GM13976 (cell line): ENCODE results near the gene COPS3.

Source experiments
- DNase-seq: peaks from one replicate; pipeline ENCODE4 v3.0.0; 2012; ENCODE audit warnings: low spot score
- CTCF ChIP-seq: IDR thresholded peaks from 2 replicates; pipeline ENCODE4 v1.5.1; 2012; ENCODE audit warnings: borderline replicate concordance, mild to moderate bottlenecking; ENCODE audit not compliant: insufficient read depth; ENCODE audit errors: extremely low read depth, missing control alignments, control extremely low read depth
- in situ Hi-C: fragments of 300-500 bp; cut with MboI; formaldehyde crosslinking; loops from one replicate; pipeline ENCODE4 v1.12.0; 2022; ENCODE audit warnings: low sequenced_read_pairs, mixed read lengths, inconsistent platforms; ENCODE audit not compliant: unreplicated experiment

Gene COPS3

GRCh38 chr17:17322516-17323510 lies 41.8 kb upstream of the COPS3 start:
- no peak for TF ChIP-seq CTCF
- in situ Hi-C loops: no loop called here
- DNase-seq: no peak

- TF ChIP-seq CTCF: no peak
- no peak for DNase-seq
- in situ Hi-C loops: no loop called here
Measured at GRCh38 chr17:17321356-17322025, 40.4 kb upstream of the COPS3 start.

- no peak for DNase-seq
- in situ Hi-C loops: no loop called here
- no peak for TF ChIP-seq CTCF
Measured at GRCh38 chr17:17320911-17321220, 39.8 kb upstream of the COPS3 start.

- no peak for DNase-seq
- in situ Hi-C loops: no loop called here
- TF ChIP-seq CTCF: no peak
Measured at GRCh38 chr17:17320188-17320910, 39.3 kb upstream of the COPS3 start.

GRCh38 chr17:17315142-17315821 lies 34.2 kb upstream of the COPS3 start:
- TF ChIP-seq CTCF: no peak
- in situ Hi-C loops: no loop called here
- no peak for DNase-seq
